ENCODE results near the gene DCXR. TPM values are rescaled to one million over a fixed set of nuclear protein-coding genes. Genes with fewer than 3 reads are reported as not detected.

Gene DCXR
- total and polyA plus RNA-seq, 2 of the 13 experiments (the other 11 are each of a cell fraction or from before 2014, with no cell fraction given): 287 to 311 TPM

- H3K9me3 ChIP-seq (ENCODE audit: low read length): no peaks in the 10 kb centered on the region
- no peak overlapping the region for H3K4me3 ChIP-seq (replicated peaks in 1 of 3; ENCODE audit: insufficient read depth in 1 of 3, low read depth in 2 of 3, low read length in 3 of 3)
- ChIA-PET CTCF (ENCODE audit: low intra/inter-chr PET ratio, low total read pairs) (no interaction called here), POLR2A (interaction anchor here (1.0 kb wide), 1 partner anchor 9 kb away, joined by 3 read pairs; no protein-coding TSS in a partner anchor)
- H3K36me3 ChIP-seq (replicated peaks in 1 of 2; ENCODE audit: control insufficient read depth in 1 of 2, insufficient read depth in 2 of 2, low read length in 2 of 2): peaks cover 0 to 2% of the 10 kb centered on the region in 2 experiments; a peak in 2 of 5 replicates
- DNase-seq (ENCODE audit: low spot score) (no peak), ATAC-seq (no peak), FAIRE-seq (no peak)
- no peak overlapping the region for H3K9ac ChIP-seq (ENCODE audit: insufficient read depth, low read depth, low read length)
- no peak overlapping the region for H3K4me2 ChIP-seq (ENCODE audit: low read depth, low read length)
- H3K4me1 ChIP-seq (ENCODE audit: insufficient read depth, low read length): peaks cover 63% of the 10 kb centered on the region
- intact Hi-C loops (cut with micrococcal nuclease; ENCODE audit: unreplicated experiment) (no loop called here), in situ Hi-C loops (cut with HindIII; ENCODE audit: extremely low pct_ligation_motif_present, low pct_unique_long_range_greater_than_20kb) (no loop called here)
- no peaks in the 10 kb centered on the region for H3K27me3 ChIP-seq (ENCODE audit: control insufficient read depth in 1 of 2, insufficient read depth in 2 of 2, low read length in 2 of 2)
- no peak overlapping the region for H3K27ac ChIP-seq (ENCODE audit: extremely low read length, insufficient read depth, low read length)
- peaks cover 7% of the 10 kb centered on the region for H3K79me2 ChIP-seq (ENCODE audit: insufficient read depth, low read length)
- H2AFZ ChIP-seq (ENCODE audit: low read length): no peak overlapping the region
- BruUV-seq (replicated peaks): no TSS peak
- 65% methylated on average over 17 of the region's 17 CpGs for WGBS (ENCODE audit: low lambda C conversion rate)
- H4K20me1 ChIP-seq (ENCODE audit: insufficient read depth, low read length): peaks cover 8% of the 10 kb centered on the region
- TF ChIP-seq PRPF4 (IDR thresholded peaks at IDR 0.05; ENCODE audit: low read depth, low read length, poor library complexity, severe bottlenecking): peak; percentile 93
- no peak for TF ChIP-seq GTF3A (CRISPR knock-in tag; conservative IDR thresholded peaks at IDR 0.05)
- TF ChIP-seq ESRRA (CRISPR knock-in tag; IDR thresholded peaks at IDR 0.05; ENCODE audit: low read depth): no peak
- no peak for TF ChIP-seq RFX5 (IDR thresholded peaks at IDR 0.05; ENCODE audit: low read depth, low read length)
- no peak for TF ChIP-seq SYNCRIP (IDR thresholded peaks at IDR 0.05; ENCODE audit: insufficient read depth, low read depth, low read length)
- no peak; the same call in 1 of the 2 replicates for TF ChIP-seq NR2F6 (IDR thresholded peaks at IDR 0.05)
- peak; percentile 51 for TF ChIP-seq NR2F6 (CRISPR knock-in tag; IDR thresholded peaks at IDR 0.05)
- no peak for TF ChIP-seq ZNF776 (CRISPR knock-in tag; IDR thresholded peaks at IDR 0.05)
- no peak for TF ChIP-seq CC2D1A (CRISPR knock-in tag; IDR thresholded peaks at IDR 0.05)
- peak; percentile 72 for TF ChIP-seq ZBTB38 (CRISPR knock-in tag; IDR thresholded peaks at IDR 0.05)
- TF ChIP-seq RARA (CRISPR knock-in tag; IDR thresholded peaks at IDR 0.05): peak; percentile 36; the same call in 1 of the 2 replicates
- peak in 1 of 2 experiments; percentile 35; a peak in 1 of 4 replicates for TF ChIP-seq NR2F1 (CRISPR knock-in tag; IDR thresholded peaks at IDR 0.05)
- no peak for TF ChIP-seq MIER3 (CRISPR knock-in tag; IDR thresholded peaks at IDR 0.05; ENCODE audit: borderline replicate concordance)
- no peak for TF ChIP-seq ZBTB26 (CRISPR knock-in tag; IDR thresholded peaks at IDR 0.05; ENCODE audit: borderline replicate concordance)
- TF ChIP-seq KDM5B (CRISPR knock-in tag; IDR thresholded peaks at IDR 0.05; ENCODE audit: borderline replicate concordance): no peak
- no peak for TF ChIP-seq ETS1 (CRISPR knock-in tag; IDR thresholded peaks at IDR 0.05)
Measured at GRCh38 chr17:82041144-82041814, 3.8 kb upstream of the DCXR start.
